NCI-H1092 (cell line): ENCODE measurements around the gene XPR1.
"Not testable (repeated sequence)": the region's sequence is repeated elsewhere in the genome, so short reads cannot be mapped to it uniquely, and the experiment has no call there.

Experiments
- DNase-seq: peaks from one replicate; lab custom pipeline; 2025; lab: John Stamatoyannopoulos, UW

The XPR1 gene

DNA sequence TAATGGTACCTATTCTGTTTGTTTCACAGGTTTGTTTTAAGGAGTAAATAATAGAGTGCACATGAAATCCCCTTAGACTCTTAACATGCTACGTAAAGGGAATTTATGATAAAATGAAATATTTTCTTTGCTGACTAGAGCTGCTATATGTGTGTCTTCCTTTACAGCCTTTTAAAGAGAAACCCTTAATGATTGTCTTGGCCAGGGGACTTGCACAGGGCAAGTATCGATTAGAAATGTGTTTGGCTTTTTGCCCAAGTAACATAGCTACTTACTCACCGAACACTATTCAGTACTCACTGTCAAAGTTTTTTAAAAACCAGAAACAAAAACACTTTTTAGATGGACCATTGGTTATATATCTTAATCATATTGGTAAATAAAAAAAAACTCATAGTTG lies 209.6 kb downstream of the XPR1 start:
- no peak for DNase-seq

DNA sequence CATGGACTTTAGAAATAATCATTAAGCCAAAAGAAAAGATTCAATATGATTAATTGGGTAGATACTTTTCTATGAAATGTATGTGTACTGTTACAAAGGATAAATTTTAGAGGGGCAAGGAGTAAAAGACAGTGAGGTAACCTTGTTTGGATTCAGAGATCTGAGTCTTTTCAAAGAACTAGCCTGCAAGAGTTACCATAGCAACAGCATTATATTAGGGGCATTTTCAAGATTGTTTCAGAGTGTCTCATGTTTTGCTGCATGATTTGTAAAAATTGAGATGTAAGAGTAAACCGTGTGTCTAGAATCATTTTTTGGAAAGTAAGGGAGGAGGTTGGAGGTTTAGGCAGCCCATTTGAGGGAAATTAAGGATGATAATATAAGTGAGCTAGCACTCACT lies 210.2 kb downstream of the XPR1 start:
- DNase-seq, result no peak

DNA sequence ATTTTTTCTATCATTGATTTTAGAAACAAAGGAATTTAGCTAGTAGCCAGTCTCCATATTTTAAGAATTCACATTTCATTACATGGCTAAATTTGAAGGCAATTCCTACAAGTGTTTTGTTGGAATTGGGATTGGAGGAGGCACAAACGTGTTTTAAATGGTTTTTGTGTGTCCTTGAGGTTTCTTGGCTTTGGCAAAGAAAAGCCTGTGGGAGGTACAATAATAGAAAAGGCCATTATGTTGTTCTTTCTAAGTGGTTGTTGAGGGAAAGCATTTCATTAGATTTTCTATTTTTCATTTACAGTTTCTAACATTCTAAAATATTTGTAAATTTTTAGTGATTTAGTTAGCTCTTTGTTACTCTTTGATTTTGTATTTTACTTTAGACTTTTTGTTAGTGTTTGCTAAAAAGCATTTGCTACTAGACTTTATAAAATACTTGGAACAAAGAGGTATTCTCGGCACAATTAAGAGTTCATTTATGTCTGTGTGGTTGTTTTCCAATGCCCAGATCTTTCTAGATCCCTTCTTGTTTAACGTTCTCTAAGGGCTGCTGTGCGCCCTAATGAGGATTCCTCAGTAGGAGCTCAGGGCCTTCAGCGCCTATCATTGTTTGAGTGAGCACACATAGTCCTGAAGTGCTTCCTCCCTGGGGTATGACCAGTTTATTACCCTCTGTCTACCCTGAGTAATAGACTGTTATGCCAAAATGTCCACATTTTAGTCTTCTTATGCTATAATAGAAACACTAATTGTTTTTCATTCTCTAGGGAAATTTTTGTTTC lies 210.9 kb downstream of the XPR1 start:
- DNase-seq, result peak; percentile 49

DNA sequence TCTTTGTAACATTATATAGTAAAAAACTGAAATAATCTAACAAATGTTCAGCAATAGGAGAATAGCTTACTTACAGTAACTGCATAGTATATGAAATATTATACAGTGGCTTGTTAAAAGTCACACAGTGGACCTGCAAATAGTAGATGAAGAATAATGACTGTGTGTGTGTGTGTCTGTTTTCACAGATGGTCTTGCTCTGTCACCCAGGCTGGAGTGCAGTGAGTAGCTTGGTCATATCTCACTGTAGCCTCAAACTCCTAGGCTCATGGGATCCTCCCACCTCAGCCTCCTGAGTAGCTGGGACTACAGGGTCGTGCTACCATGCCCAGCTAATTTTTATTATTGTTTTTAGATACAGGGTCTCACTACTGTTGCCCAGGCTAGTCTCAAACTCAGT lies 213.5 kb downstream of the XPR1 start:
- no peak for DNase-seq

DNA sequence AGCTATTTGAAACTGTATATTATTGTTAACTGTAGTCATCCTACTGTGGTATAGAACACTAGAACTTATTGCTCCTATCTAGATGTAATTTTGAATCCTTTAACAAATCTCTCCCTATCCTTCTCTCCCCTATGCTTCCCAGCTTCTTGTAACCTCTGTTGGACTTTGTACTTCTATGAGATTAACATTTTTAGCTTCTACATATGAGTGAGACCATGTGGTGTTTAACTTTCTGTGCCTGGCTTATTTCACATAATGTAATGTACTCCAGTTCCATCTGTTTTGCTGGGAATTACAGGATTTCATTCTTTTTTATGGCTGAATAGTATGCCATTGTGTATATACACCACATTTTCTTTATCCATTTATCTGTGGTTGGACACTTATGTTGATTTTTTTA lies 216.4 kb downstream of the XPR1 start:
- DNase-seq, result no peak

DNA sequence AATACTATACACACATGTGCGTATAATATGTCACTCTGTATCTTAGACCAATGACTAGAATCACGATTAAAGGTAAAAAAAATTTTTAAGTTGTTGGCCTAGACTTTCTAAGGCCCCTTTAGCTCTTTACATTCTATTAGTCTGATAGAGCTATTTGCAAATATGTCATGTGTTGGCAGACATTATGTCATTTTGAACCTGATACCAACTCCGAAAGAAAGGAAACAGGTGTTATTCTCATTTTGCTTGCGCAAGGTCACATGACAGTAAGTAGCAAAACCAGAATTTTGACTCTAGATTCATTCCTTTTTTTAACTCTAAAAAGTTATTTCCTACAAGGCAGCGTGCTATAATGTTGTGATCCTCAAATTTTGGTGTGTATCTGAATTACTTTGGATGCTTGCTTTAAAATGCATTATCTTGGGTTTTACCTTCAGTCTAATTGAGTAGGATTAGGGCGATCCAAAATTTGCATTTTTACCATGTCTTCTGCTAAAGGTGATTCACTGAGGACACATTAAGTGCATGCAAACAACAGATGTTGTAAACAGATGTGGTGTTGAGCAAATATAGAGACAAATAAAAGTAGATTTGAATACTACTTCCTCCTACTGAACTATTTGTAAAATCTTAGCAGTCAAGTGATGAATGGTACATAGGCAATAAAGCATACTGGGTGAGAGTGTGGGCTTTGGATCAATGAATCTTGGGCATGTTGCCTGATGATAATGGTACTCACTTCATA lies 217.4 kb downstream of the XPR1 start:
- no peak for DNase-seq

DNA sequence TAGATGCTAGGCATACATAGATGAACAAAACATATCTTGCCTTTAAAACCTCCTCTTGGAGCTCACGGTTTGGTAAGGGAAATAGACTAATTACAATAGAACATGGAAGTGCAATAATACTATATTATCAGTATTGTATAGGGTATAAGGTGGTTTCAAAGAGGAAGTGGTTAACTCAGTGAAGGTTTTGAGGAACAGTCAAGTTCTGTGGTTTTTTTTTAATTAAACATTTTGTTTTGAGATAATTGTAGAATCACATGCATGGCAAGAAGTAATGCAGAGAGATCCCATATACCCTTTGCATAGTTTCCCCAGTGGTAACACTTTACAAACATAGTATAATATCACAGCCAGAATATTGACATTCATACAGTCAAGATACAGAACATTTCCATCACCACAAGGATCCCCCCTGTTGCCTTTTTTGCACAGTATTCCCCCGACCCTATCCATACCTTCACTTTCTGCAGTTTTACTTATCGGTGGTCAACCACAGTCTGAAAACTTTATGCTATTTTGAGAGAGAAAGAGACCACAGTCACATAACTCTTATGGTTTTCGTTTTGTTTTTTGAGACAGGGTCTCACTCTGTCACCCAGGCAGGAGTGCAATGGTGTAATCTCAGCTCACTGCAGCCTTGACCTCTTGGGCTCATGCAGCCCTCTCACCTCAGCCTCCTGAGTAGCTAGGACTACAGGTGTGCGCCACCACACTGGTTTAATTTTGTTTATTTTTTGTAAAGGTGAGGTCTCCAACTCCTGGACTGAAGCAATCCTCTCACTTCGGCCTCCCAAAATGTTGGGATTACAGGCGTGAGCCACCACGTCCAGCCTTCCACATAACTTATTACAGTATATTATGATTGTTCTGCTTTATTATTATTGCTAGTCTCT lies 220.4 kb downstream of the XPR1 start:
- DNase-seq, result no peak

DNA sequence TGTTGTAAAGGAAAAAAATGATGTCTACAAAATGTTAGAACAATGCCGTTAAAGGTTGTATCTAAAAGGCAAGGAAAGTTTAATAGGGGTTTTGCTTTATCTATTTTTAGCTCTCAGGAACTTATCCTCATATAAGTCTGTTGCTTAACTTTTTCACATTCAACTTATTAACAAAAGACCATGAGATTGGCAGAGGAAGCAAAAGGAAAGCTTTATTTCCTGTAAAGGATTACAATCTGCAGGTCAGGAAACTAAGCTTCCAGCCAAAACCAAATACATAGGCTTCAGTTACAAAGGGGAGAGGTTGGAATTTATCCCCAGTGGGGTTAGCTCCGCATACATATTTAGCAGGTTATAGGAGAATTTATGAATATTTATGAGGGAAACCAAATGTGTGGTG lies 222.2 kb downstream of the XPR1 start:
- no peak for DNase-seq

DNA sequence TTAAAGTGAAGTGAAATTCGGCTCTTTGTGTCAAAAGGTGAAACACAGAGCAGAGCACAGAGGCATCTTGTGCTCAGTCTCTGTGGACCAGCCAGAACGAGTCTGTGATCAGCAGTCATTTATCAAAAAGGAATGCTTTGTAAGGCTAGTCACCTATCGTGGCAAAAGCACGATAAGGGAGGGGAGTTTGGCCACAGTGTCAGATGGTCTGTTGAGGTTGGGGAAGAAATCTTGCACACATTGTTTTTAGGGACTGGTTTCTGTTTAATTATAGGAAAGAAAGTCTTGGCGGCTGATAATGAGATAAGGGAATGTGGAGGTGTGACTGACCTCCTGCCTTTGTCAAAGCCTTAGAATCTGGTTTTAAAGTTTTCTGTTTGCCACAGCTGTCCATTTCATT lies 222.6 kb downstream of the XPR1 start:
- no peak for DNase-seq

DNA sequence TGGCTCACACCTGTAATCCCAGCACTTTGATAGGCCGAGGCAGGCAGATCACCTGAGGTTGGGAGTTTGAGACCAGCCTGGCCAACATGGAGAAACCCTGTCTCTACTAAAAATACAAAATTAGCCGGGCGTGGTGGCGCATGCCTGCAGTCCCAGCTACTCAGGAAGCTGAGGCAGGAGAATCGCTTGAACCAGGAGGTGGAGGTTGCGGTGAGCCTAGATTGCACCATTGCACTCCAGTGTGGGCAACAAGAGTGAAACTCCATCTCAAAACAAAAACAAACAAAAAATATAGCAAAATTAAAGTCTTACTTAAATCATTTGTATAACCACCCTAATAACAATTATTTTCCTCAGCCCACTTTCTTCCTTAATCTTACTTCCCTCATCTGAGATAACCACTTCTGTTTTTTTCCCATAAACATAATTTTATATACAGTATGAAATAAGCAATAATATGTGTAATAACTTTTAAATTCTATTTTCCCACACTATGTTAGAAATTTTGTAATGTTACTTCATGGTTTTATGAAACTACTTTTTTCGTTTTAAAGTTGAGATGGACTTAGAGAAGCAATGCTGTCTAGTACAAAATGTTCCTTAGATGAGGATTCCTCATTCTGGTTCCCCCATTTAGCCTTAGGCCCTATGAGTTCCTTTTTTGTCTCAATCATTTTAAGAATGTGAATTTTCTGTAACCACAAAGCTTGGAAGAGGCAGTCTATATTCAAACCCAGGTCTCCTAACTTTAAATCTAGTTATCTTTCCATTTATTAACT lies 226.3 kb downstream of the XPR1 start:
- DNase-seq, result not testable (repeated sequence)

DNA sequence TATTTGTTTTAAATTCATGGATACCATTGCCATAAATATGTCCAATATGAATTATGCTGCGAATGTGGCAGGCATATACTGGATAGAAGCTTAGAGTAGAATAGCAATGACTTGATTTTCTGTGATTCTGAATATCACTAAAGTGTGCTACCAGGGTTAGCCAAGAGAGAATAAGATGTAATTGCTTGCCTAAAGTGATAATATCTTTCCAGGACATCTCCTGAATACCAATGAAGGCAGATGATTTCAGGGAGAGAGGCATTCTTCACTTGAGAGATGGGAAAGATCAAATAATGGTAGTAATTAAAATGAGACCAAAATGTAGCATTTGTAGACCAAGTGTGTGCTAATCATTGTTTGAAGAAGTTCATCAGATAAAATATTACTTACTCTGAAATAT lies 227.5 kb downstream of the XPR1 start:
- DNase-seq, result no peak

DNA sequence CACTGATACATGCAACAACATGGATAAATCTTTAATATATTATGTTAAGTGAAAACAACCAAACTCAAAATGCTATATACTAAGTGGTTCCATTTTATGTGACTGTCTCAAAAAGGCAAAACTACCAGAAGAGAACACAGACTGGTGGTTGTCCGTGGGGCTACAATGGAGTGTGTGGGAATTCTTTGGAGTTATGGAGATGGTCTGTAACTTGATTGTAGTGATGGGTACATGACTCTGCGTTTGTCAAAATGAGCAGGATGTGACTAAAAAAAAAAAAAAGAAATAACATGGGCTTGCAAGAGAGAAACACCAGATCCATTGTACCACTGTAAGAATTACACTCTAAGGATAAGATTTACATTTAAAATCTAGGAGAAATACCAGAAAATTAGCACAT lies 228.7 kb downstream of the XPR1 start:
- no peak for DNase-seq

DNA sequence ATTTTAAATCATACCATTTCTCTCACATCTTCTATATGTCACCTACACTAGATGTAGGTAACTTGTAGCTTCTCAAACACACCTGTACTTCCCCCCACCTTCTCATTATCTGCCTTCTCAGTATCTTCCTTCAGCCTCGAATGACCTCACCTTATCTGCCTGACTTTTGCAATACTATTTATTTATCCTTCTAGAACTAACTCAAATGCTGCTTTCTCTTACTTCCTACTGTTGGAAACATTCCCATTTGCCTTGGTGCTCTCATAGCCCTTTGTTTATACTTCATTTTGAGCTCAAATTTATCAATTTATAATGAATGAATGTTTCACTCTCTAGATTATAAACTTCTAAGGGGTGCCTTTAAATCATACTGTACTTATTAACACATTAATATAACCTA lies 230.5 kb downstream of the XPR1 start:
- no peak for DNase-seq

DNA sequence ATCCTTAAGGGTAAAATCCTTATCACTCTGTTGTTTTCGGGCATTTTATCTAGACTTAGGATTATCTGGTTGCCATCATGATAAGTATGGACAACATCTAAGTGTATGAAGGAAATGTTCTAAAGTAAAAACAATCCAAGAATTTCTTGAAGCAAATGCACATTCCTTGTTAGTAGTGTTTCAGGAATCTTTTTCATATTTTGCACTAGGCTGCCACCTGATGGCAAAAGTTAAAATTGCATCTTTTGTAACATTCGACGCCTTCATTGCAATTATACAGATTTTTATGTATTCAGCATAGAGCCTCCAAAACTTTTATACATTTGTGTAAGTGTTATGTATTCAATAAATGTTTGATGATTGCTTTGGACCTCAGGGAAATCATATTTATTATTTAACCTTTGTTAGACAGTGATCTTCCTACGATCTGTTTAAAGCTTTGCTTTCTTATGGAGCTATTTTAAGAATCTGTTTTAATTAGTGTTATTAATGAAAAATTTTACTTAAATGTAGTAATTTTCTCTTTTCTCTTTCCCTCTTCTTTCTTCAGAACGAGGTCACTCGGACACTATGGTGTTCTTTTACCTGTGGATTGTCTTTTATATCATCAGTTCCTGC lies 231.4 kb downstream of the XPR1 start:
- DNase-seq, result peak; percentile 47

DNA sequence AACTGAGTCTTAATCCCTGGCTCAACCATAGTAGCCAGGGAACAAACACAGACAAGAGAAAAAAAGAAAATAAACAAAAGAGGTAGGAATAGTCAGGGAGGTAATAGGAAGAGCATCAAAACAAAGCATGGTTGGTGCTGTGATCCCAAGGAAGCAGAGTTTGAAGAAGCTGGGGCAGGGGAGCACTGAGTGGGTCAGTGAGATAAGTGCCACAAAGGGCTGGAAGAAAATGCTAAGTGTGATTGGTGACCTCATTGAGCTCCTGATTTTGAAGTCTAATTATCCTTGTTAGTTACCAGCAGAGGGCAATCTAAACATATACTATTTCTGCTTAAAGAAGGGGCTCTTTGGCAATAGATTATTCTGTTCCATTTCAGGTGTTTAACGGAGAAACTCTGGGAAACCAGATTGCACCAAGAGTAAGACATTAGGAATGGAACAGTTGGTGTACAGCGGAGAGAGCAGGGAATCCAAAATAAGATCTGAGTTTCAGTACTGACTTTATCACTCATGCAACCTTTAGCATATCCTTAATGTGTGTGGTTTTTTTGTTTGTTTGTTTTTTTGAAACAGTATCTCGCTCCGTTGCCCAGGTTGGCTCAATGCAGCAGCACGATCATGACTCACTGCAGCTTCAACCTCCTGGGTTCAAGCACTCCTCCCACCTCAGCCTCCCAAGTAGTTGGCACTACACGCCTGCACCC lies 250.1 kb downstream of the XPR1 start:
- DNase-seq, result peak; percentile 39

DNA sequence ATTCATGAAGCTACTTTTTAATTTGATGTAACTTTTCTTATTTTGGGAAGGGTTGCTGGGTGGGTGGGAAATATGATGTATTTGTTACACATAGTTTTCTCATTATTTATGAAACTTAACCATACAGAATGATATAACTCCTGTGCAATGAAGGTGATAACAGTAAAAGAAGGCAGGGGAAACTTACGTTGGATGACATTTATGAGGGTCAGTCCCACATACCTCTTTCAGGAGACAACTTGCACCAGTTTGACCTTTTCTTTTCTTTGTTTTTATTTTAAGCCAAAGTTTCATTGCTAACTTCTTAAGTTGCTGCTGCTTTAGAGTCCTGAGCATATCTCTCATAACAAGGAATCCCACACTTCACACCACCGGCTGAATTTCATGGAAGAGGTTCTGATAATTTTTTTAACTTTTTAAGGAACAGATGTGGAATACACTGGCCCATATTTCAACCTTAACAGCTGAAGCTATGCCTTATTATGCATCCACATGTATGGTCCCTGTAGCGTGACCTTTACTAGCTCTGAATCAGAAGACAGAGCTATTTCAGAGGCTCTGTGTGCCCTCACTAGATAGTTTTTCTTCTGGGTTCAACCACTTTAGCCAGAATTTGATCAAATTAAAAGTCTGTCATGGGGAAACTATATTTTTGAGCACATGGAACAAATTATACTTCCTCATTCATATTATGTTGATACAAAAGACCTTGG lies 252.9 kb downstream of the XPR1 start:
- no peak for DNase-seq

DNA sequence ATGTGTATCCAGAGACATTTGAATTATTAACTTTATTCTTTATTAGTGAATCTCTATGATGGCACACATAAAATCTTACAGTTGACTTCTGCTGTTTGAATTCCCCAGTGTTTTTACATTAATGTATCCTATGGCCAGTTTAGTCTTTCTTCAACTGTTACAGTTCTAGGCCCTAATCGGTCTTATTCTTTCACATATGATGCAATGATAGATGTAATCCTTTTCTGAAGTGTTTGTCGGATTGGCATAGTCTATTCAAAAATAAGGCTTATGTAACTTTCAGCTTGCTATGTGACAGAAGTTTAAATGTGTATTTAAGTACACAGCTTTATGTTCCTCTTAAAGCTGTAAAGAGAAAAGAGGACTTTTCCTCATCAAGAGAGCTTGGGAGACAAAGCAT lies 254.5 kb downstream of the XPR1 start:
- no peak for DNase-seq

DNA sequence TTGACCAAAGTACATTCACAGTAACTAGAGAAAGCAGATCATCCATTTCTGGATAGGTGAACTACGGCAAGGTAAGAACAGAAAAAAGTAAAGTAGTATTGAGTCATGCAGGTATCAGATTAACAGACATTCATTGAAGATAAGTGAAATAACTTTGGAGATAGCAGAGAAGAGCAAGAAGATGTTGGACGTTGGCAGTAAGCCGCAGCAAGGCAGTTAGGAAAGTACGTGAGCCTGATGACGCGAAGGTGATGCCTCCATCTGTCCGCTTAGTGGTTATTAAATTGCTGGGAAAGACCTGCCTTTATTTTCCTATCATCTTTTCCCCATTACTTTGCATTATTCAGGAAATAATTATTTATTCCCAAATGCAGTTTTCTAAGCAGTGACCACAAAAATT lies 256.0 kb downstream of the XPR1 start:
- no peak for DNase-seq

DNA sequence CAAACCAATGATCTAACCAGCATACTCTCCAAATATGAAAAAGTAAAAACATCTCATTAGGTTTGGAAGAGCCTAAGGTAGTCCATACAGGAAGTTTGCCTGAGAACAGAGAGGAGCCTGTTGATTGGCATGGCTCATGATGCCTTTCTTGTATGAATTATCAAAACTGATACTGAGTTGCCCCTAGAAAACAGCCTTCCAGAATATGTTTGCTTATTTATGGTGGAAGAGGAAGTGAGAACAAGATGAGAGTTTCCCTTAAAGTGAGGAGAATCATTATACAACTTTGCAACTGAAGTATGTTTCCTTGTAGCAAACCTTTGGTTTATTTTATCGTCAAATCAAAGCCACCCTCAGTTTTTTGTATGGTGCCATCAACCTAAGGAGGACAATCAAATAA lies 257.0 kb downstream of the XPR1 start:
- no peak for DNase-seq

DNA sequence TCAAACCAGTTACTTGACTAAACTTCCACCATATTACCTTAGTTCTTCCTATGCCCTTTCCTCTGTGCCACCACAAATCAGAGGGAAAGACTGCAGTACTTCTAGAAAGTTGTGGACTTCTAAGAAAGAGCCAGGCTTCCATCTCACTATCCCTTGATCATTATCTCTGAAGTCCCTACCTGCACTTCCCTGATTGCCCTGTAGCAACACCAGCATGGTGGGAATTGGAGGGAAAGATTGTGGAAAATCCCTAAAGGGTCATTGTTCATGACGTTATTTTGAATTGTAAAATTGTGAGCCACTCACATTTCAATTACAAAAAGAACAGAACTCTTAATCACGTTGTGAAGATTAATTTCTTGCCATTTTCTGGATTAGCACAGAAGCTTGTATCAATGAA lies 257.5 kb downstream of the XPR1 start:
- DNase-seq, result no peak
